ENCODE measurements around the gene FNDC10. TPM values are rescaled to one million over a fixed set of nuclear protein-coding genes. Genes with fewer than 3 reads are reported as not detected.
"Not testable (repeated sequence)": the region's sequence is repeated elsewhere in the genome, so short reads cannot be mapped to it uniquely, and the experiment has no call there.

The FNDC10 gene
- total RNA-seq, 4 donors from 2014 or later = 9.0 to 26.2 (median 24.5) TPM

GRCh38 chr1:1561801-1562470, 38.0 kb downstream of the FNDC10 start:
- H3K27ac ChIP-seq = no peak overlapping the region
- peaks cover 11% of the 10 kb centered on the region for H3K4me1 ChIP-seq
- WGBS = 87% methylated on average over 12 of the region's 15 CpGs
- DNase-seq (ENCODE audit: low spot score in 2 of 2) = no peak
- no peak overlapping the region for H3K4me3 ChIP-seq
- no peaks in the 10 kb centered on the region for H3K27me3 ChIP-seq
- TF ChIP-seq EP300 (IDR thresholded peaks at IDR 0.05) (no peak), CTCF (IDR thresholded peaks at IDR 0.05) (no peak), POLR2AphosphoS5 (IDR thresholded peaks at IDR 0.05) (no peak), POLR2A (IDR thresholded peaks at IDR 0.05) (no peak)
- H3K36me3 ChIP-seq = peaks cover 59% of the 10 kb centered on the region
- H3K9me3 ChIP-seq = no peaks in the 10 kb centered on the region

- Histone ChIP-seq H3K27ac (no peak overlapping the region), H3K9me3 (no peaks in the 10 kb centered on the region), H3K36me3 (peaks cover 51% of the 10 kb centered on the region), H3K4me3 (no peak overlapping the region), H3K27me3 (no peaks in the 10 kb centered on the region), H3K4me1 (peaks cover 1% of the 10 kb centered on the region)
- 89% methylated on average over 5 of the region's 9 CpGs for whole genome bisulfite sequencing
- no peak for DNase-seq (ENCODE audit: low spot score in 2 of 2)
- TF ChIP-seq POLR2A (IDR thresholded peaks at IDR 0.05) = no peak
- no peak for TF ChIP-seq CTCF (IDR thresholded peaks at IDR 0.05)
- TF ChIP-seq POLR2AphosphoS5 (IDR thresholded peaks at IDR 0.05) = no peak
- TF ChIP-seq EP300 (IDR thresholded peaks at IDR 0.05) = no peak
Observed at GRCh38 chr1:1560178-1560577, 39.8 kb downstream of the FNDC10 start.

- 79% methylated on average over 17 of the region's 17 CpGs for WGBS
- peaks cover 40% of the 10 kb centered on the region for H3K36me3 ChIP-seq
Observed at GRCh38 chr1:1559066-1559465, 40.9 kb downstream of the FNDC10 start.

GRCh38 chr1:1558591-1558990, 41.3 kb downstream of the FNDC10 start:
- H3K27ac ChIP-seq = no peak overlapping the region
- no peaks in the 10 kb centered on the region for H3K27me3 ChIP-seq
- peaks cover 8% of the 10 kb centered on the region for H3K4me1 ChIP-seq
- no peak overlapping the region for H3K4me3 ChIP-seq
- no peak for DNase-seq (ENCODE audit: low spot score in 2 of 2)
- 64% methylated on average over 4 of the region's 4 CpGs for WGBS
- no peaks in the 10 kb centered on the region for H3K9me3 ChIP-seq
- TF ChIP-seq POLR2AphosphoS5 (IDR thresholded peaks at IDR 0.05) (no peak), CTCF (IDR thresholded peaks at IDR 0.05) (no peak), EP300 (IDR thresholded peaks at IDR 0.05) (no peak), POLR2A (IDR thresholded peaks at IDR 0.05) (no peak)
- peaks cover 35% of the 10 kb centered on the region for H3K36me3 ChIP-seq

More at GRCh38 chr1:1559066-1559465, 40.9 kb downstream of the FNDC10 start:
- no peaks in the 10 kb centered on the region for H3K27me3 ChIP-seq
- no peak for DNase-seq (ENCODE audit: low spot score in 2 of 2)
- H3K4me3 ChIP-seq = no peak overlapping the region
- H3K9me3 ChIP-seq = no peaks in the 10 kb centered on the region
- no peak overlapping the region for H3K27ac ChIP-seq
- peaks cover 8% of the 10 kb centered on the region for H3K4me1 ChIP-seq
- TF ChIP-seq POLR2A (IDR thresholded peaks at IDR 0.05) (no peak), POLR2AphosphoS5 (IDR thresholded peaks at IDR 0.05) (no peak), CTCF (IDR thresholded peaks at IDR 0.05) (no peak), EP300 (IDR thresholded peaks at IDR 0.05) (no peak)

- DNase-seq (ENCODE audit: low spot score in 2 of 2); H3K27ac ChIP-seq; H3K4me3 ChIP-seq; H3K27me3 ChIP-seq; H3K4me1 ChIP-seq; H3K9me3 ChIP-seq: not testable (repeated sequence)
- 93% methylated on average over 7 of the region's 7 CpGs for WGBS
- peaks cover 26% of the 10 kb centered on the region for H3K36me3 ChIP-seq
Observed at GRCh38 chr1:1557688-1558087, 42.2 kb downstream of the FNDC10 start.

GRCh38 chr1:1556961-1557360, 43.0 kb downstream of the FNDC10 start:
- H3K4me3 ChIP-seq; H3K4me1 ChIP-seq; H3K9me3 ChIP-seq; H3K27ac ChIP-seq; DNase-seq (ENCODE audit: low spot score in 2 of 2); H3K27me3 ChIP-seq: not testable (repeated sequence)
- 90% methylated on average over 11 of the region's 11 CpGs for WGBS
- peaks cover 19% of the 10 kb centered on the region for H3K36me3 ChIP-seq

Data from suprapubic skin (tissue), 4 donors.